Measurements from ENCODE around the gene ACTL10. TPM values are rescaled to one million over a fixed set of nuclear protein-coding genes. Genes with fewer than 3 reads are reported as not detected.

The ACTL10 gene
- total and polyA plus RNA-seq, 2 donors from 2014 or later = 1.7 to 3.0 TPM

GRCh38 chr20:33636776-33637175 lies 30.0 kb upstream of the ACTL10 start:
- Histone ChIP-seq H3K9me3 (ENCODE audit: control insufficient read depth in 2 of 3, insufficient read depth in 1 of 3, low read length in 3 of 3) (no peaks in the 10 kb centered on the region), H3K27me3 (ENCODE audit: control insufficient read depth, insufficient read depth, low read length) (no peaks in the 10 kb centered on the region), H3K36me3 (ENCODE audit: control insufficient read depth in 2 of 3, insufficient read depth in 3 of 3, low read length in 3 of 3) (peaks cover 12 to 28% (median 24%) of the 10 kb centered on the region in 3 donors), H3K27ac (ENCODE audit: low read depth in 2 of 2, low read length in 2 of 2) (no peak overlapping the region), H3K9ac (ENCODE audit: low read length in 3 of 3) (no peak overlapping the region), H3K4me3 (ENCODE audit: low read length in 3 of 3) (no peak overlapping the region), H3K4me1 (ENCODE audit: control insufficient read depth in 2 of 3, insufficient read depth in 2 of 3, low read depth in 1 of 3, low read length in 3 of 3) (no peaks in the 10 kb centered on the region)
- FAIRE-seq (no peak), DNase-seq (no peak)
- intact Hi-C loops (cut with DNase I) = no loop called here
- TF ChIP-seq CTCF (IDR thresholded peaks at IDR 0.05; ENCODE audit: borderline replicate concordance, extremely low read depth, insufficient read depth) = no peak

GRCh38 chr20:33640287-33640686 lies 26.5 kb upstream of the ACTL10 start:
- no peak for DNase-seq
- peaks cover 14 to 44% (median 32%) of the 10 kb centered on the region in 3 donors for H3K36me3 ChIP-seq (ENCODE audit: control insufficient read depth in 2 of 3, insufficient read depth in 3 of 3, low read length in 3 of 3)
- no peaks in the 10 kb centered on the region for H3K9me3 ChIP-seq (ENCODE audit: control insufficient read depth in 2 of 3, insufficient read depth in 1 of 3, low read length in 3 of 3)
- no peak overlapping the region for H3K9ac ChIP-seq (ENCODE audit: low read length in 3 of 3)
- H3K27me3 ChIP-seq (ENCODE audit: control insufficient read depth, insufficient read depth, low read length) = no peaks in the 10 kb centered on the region
- no peaks in the 10 kb centered on the region for H3K4me1 ChIP-seq (ENCODE audit: control insufficient read depth in 2 of 3, insufficient read depth in 2 of 3, low read depth in 1 of 3, low read length in 3 of 3)
- no peak for TF ChIP-seq CTCF (IDR thresholded peaks at IDR 0.05; ENCODE audit: borderline replicate concordance, extremely low read depth, insufficient read depth)
- no peak overlapping the region for H3K27ac ChIP-seq (ENCODE audit: low read depth in 2 of 2, low read length in 2 of 2)
- intact Hi-C loops (cut with DNase I) = no loop called here
- FAIRE-seq = no peak
- H3K4me3 ChIP-seq (ENCODE audit: low read length in 3 of 3) = no peak overlapping the region

- TF ChIP-seq CTCF (IDR thresholded peaks at IDR 0.05; ENCODE audit: borderline replicate concordance, extremely low read depth, insufficient read depth) = no peak
- Histone ChIP-seq H3K27ac (ENCODE audit: low read depth in 2 of 2, low read length in 2 of 2) (no peak overlapping the region), H3K9me3 (ENCODE audit: control insufficient read depth in 2 of 3, insufficient read depth in 1 of 3, low read length in 3 of 3) (no peaks in the 10 kb centered on the region), H3K27me3 (ENCODE audit: control insufficient read depth, insufficient read depth, low read length) (no peaks in the 10 kb centered on the region), H3K4me1 (ENCODE audit: control insufficient read depth in 2 of 3, insufficient read depth in 2 of 3, low read depth in 1 of 3, low read length in 3 of 3) (peaks cover 0 to 9% (median 9%) of the 10 kb centered on the region in 3 donors), H3K9ac (ENCODE audit: low read length in 3 of 3) (no peak overlapping the region), H3K36me3 (ENCODE audit: control insufficient read depth in 2 of 3, insufficient read depth in 3 of 3, low read length in 3 of 3) (peaks cover 5 to 37% (median 26%) of the 10 kb centered on the region in 3 donors), H3K4me3 (ENCODE audit: low read length in 3 of 3) (no peak overlapping the region)
- FAIRE-seq = no peak
- intact Hi-C loops (cut with DNase I) = no loop called here
- DNase-seq = no peak
Measured at GRCh38 chr20:33644313-33645071, 22.3 kb upstream of the ACTL10 start.

GRCh38 chr20:33645072-33645358 lies 21.7 kb upstream of the ACTL10 start:
- H3K9me3 ChIP-seq (ENCODE audit: control insufficient read depth in 2 of 3, insufficient read depth in 1 of 3, low read length in 3 of 3) = no peaks in the 10 kb centered on the region
- H3K36me3 ChIP-seq (ENCODE audit: control insufficient read depth in 2 of 3, insufficient read depth in 3 of 3, low read length in 3 of 3) = peaks cover 5 to 35% (median 21%) of the 10 kb centered on the region in 3 donors
- TF ChIP-seq CTCF (IDR thresholded peaks at IDR 0.05; ENCODE audit: borderline replicate concordance, extremely low read depth, insufficient read depth) = no peak
- peaks cover 0 to 10% (median 9%) of the 10 kb centered on the region in 3 donors for H3K4me1 ChIP-seq (ENCODE audit: control insufficient read depth in 2 of 3, insufficient read depth in 2 of 3, low read depth in 1 of 3, low read length in 3 of 3)
- DNase-seq = no peak
- H3K27me3 ChIP-seq (ENCODE audit: control insufficient read depth, insufficient read depth, low read length) = no peaks in the 10 kb centered on the region
- no peak overlapping the region for H3K27ac ChIP-seq (ENCODE audit: low read depth in 2 of 2, low read length in 2 of 2)
- H3K9ac ChIP-seq (ENCODE audit: low read length in 3 of 3) = no peak overlapping the region
- H3K4me3 ChIP-seq (ENCODE audit: low read length in 3 of 3) = no peak overlapping the region
- intact Hi-C loops (cut with DNase I) = no loop called here
- no peak for FAIRE-seq

Data from kidney (tissue), 14 donors.